A673 (cell line): ENCODE measurements around the gene POFUT1.

ENCODE experiments used
- EZH2 ChIP-seq: fragments of 200-600 bp; sonication (generic); IDR thresholded peaks from 2 replicates; pipeline ENCODE4 v1.6.1; 2017; ENCODE audit warnings: borderline replicate concordance, low read depth, mild to moderate bottlenecking, mixed read lengths, antibody characterized with exemption, low read length; ENCODE audit not compliant: poor library complexity, severe bottlenecking
- TF ChIP-seq, protein P1 (sequence below): fragments of 300-800, 200-600 bp; sonication (generic); conservative IDR thresholded peaks from 2 replicates; pipeline ENCODE4 v1.5.1; 2017; ENCODE audit warnings: low read depth, mild to moderate bottlenecking, antibody characterized with exemption, low read length, moderate library complexity, mixed read lengths

DNA sequence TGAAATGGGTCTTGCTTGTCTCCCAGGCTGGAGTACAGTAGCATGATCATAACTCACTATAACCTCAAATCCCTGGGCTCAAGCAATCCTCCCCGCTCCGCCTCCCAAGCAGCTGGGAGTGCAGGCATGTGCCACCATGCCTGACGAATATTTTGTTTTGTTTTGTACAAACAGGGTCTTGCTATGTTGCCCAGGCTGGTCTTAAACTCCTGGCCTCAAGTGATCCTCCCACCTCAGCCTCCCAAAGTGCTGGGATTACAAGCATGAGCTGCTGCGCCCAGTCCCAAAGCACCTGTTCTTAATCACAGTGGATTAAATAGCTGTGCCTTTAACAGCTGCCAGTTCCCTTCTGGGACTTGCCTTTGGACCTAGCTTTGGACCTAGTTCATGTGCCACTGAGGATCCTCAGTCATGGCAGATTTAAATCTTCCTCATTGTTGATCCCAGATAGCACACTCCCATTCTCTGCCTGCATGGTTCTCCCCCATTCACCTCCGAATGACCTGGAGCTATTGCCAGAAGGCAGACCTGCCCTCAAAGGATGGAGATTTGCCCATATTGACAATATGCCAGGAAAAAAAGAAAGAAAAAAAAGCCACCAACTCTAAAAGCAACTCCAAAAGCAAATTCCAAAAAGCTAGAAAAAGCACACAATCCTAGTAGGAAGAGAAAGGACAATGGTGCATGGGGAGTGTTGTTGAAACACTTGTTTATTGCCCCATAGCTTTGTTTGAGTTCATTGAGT lies 10.6 kb downstream of the POFUT1 start:
- TF ChIP-seq, protein P1, sequence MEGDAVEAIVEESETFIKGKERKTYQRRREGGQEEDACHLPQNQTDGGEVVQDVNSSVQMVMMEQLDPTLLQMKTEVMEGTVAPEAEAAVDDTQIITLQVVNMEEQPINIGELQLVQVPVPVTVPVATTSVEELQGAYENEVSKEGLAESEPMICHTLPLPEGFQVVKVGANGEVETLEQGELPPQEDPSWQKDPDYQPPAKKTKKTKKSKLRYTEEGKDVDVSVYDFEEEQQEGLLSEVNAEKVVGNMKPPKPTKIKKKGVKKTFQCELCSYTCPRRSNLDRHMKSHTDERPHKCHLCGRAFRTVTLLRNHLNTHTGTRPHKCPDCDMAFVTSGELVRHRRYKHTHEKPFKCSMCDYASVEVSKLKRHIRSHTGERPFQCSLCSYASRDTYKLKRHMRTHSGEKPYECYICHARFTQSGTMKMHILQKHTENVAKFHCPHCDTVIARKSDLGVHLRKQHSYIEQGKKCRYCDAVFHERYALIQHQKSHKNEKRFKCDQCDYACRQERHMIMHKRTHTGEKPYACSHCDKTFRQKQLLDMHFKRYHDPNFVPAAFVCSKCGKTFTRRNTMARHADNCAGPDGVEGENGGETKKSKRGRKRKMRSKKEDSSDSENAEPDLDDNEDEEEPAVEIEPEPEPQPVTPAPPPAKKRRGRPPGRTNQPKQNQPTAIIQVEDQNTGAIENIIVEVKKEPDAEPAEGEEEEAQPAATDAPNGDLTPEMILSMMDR = no peak
- no peak for TF ChIP-seq EZH2
